Suprapubic skin (tissue), 4 donors: ENCODE measurements around the gene GRIK3. TPM values are rescaled to one million over a fixed set of nuclear protein-coding genes. Genes with fewer than 3 reads are reported as not detected.

Experiments used
- DNase-seq, 2 donors: peaks; one replicate each; pipeline ENCODE4 v3.0.0-alpha.2; 2019; ENCODE audit warnings: low spot score in 2 of 2
- H3K27ac ChIP-seq: fragments of 200-600 bp; sonication (generic); one replicate; pipeline ENCODE4 v1.5.1; 2019
- H3K27me3 ChIP-seq: fragments of 200-600 bp; sonication (generic); one replicate; pipeline ENCODE4 v1.5.1; 2019
- H3K36me3 ChIP-seq: fragments of 200-600 bp; sonication (generic); one replicate; pipeline ENCODE4 v1.5.1; 2019
- H3K4me1 ChIP-seq: fragments of 200-600 bp; sonication (generic); one replicate; pipeline ENCODE4 v1.5.1; 2019
- H3K4me3 ChIP-seq: fragments of 200-600 bp; sonication (generic); one replicate; pipeline ENCODE4 v1.5.1; 2019; ENCODE audit warnings: mild to moderate bottlenecking
- H3K9me3 ChIP-seq: fragments of 200-600 bp; sonication (generic); one replicate; pipeline ENCODE4 v1.5.1; 2019
- EP300 ChIP-seq: sonication (generic); formaldehyde crosslinking; IDR thresholded peaks from one replicate; pipeline ENCODE4 v1.6.1; 2017; ENCODE audit warnings: antibody characterized with exemption
- POLR2A ChIP-seq, 2 donors: fragments of 450-650 bp; IDR thresholded peaks; one replicate each; pipeline ENCODE4 v1.6.1; 2017; ENCODE audit warnings: antibody characterized with exemption in 2 of 2, mild to moderate bottlenecking in 2 of 2, moderate library complexity in 2 of 2
- POLR2AphosphoS5 ChIP-seq, 3 donors: sonication (generic); formaldehyde crosslinking; IDR thresholded peaks; one replicate each; pipeline ENCODE4 v1.6.1; 2017; ENCODE audit warnings: antibody characterized with exemption in 3 of 3
- WGBS: methylation state at CpG from one replicate; pipeline ENCODE4 v1.1.5; 2018; 5-methylcytosine and 5-hydroxymethylcytosine counted together
- total RNA-seq, 4 donors: library from RNA; depleted of rRNA; stranded (reverse); fragments of >200 nt; gene quantifications; one replicate each; pipeline ENCODE4 v1.1.0, GENCODE V29; 2016
- TF ChIP-seq, protein P1 (sequence below), 2 donors: fragments of 200-600 bp in 1 of 2; fragments of 450-650 bp in 1 of 2; sonication (generic) in 1 of 2; IDR thresholded peaks; one replicate each; pipeline ENCODE4 v1.5.1; 2016 to 2019; ENCODE audit warnings: antibody characterized with exemption in 2 of 2, mild to moderate bottlenecking in 1 of 2, moderate library complexity in 1 of 2

GRIK3 gene
- total RNA-seq, 4 donors from 2014 or later = 0.18 to 0.64 (median 0.37) TPM

DNA sequence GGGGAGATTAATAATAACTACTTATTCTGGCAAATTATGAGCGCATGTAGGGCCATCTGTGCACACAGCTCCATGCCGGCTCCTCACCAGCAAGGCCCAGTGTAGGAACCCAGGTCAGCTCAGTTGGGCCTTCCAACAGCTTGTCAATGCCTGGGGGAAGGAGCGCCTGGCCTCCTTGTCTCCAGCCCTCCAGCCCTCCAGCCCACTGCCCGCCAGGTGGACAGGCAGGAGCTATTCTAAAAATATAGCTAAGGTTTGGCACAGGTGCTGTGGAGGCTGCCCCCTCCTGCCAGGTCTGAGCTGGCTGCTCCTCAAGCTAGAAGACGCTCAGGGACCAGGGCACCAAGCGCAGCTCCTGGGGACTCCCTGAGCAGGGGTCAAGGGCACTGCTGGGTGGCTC lies 85.7 kb downstream of the GRIK3 start:
- 89% methylated on average over 6 of the region's 6 CpGs for WGBS
- peaks cover 39% of the 10 kb centered on the region for H3K27me3 ChIP-seq
- no peaks in the 10 kb centered on the region for H3K9me3 ChIP-seq

DNA sequence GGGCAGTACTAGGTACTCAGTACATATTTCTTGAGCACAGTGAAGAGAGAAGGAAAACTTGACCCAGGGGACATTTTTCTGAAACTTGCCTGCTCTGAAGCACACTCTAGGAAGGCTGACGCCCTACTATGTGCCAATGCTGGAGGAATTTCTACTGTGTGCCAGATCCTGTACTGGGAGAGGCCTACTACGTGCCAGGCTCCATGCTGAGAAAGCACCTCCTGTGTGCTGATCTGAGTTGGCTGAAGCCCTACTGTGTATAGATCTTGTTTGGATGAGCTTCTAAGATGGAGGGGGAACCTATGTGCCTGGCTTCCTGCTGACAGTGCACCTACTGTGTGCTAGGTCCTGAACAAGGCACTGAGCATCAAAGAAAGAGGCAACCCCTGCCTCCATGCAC lies 86.2 kb downstream of the GRIK3 start:
- DNase-seq = no peak
- Histone ChIP-seq H3K27ac (no peak overlapping the region), H3K4me1 (no peaks in the 10 kb centered on the region), H3K27me3 (peaks cover 38% of the 10 kb centered on the region), H3K9me3 (no peaks in the 10 kb centered on the region), H3K36me3 (no peaks in the 10 kb centered on the region), H3K4me3 (no peak overlapping the region)
- 38% methylated on average over 2 of the region's 2 CpGs for WGBS
- TF ChIP-seq POLR2A (IDR thresholded peaks at IDR 0.05) = no peak
- TF ChIP-seq, protein P1, sequence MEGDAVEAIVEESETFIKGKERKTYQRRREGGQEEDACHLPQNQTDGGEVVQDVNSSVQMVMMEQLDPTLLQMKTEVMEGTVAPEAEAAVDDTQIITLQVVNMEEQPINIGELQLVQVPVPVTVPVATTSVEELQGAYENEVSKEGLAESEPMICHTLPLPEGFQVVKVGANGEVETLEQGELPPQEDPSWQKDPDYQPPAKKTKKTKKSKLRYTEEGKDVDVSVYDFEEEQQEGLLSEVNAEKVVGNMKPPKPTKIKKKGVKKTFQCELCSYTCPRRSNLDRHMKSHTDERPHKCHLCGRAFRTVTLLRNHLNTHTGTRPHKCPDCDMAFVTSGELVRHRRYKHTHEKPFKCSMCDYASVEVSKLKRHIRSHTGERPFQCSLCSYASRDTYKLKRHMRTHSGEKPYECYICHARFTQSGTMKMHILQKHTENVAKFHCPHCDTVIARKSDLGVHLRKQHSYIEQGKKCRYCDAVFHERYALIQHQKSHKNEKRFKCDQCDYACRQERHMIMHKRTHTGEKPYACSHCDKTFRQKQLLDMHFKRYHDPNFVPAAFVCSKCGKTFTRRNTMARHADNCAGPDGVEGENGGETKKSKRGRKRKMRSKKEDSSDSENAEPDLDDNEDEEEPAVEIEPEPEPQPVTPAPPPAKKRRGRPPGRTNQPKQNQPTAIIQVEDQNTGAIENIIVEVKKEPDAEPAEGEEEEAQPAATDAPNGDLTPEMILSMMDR (IDR thresholded peaks at IDR 0.05) = no peak
- TF ChIP-seq POLR2AphosphoS5 (IDR thresholded peaks at IDR 0.05) = no peak
- TF ChIP-seq EP300 = no peak

More for the DNA sequence above, 85.7 kb downstream of the GRIK3 start:
- Histone ChIP-seq H3K4me3 (no peak overlapping the region), H3K27ac (no peak overlapping the region), H3K36me3 (no peaks in the 10 kb centered on the region), H3K4me1 (no peaks in the 10 kb centered on the region)
- DNase-seq = no peak
- TF ChIP-seq POLR2A (IDR thresholded peaks at IDR 0.05) (no peak), EP300 (no peak), POLR2AphosphoS5 (IDR thresholded peaks at IDR 0.05) (no peak)
- TF ChIP-seq, protein P1 (IDR thresholded peaks at IDR 0.05) = no peak

- H3K4me3 ChIP-seq = no peak overlapping the region
- H3K27me3 ChIP-seq = peaks cover 38% of the 10 kb centered on the region
- no peaks in the 10 kb centered on the region for H3K4me1 ChIP-seq
- TF ChIP-seq, protein P1 (IDR thresholded peaks at IDR 0.05) = no peak
- TF ChIP-seq EP300 (no peak), POLR2A (IDR thresholded peaks at IDR 0.05) (no peak), POLR2AphosphoS5 (IDR thresholded peaks at IDR 0.05) (no peak)
- no peaks in the 10 kb centered on the region for H3K9me3 ChIP-seq
- DNase-seq = no peak
- no peaks in the 10 kb centered on the region for H3K36me3 ChIP-seq
- WGBS = 4% methylated on average over 2 of the region's 2 CpGs
- no peak overlapping the region for H3K27ac ChIP-seq
Measured at GRCh38 chr1:36947384-36947783, 86.9 kb downstream of the GRIK3 start.

- no peak for DNase-seq
- Histone ChIP-seq H3K4me3 (no peak overlapping the region), H3K27ac (no peak overlapping the region), H3K4me1 (no peaks in the 10 kb centered on the region), H3K36me3 (no peaks in the 10 kb centered on the region), H3K27me3 (peaks cover 51% of the 10 kb centered on the region), H3K9me3 (no peaks in the 10 kb centered on the region)
- TF ChIP-seq POLR2A (IDR thresholded peaks at IDR 0.05) = no peak
- TF ChIP-seq EP300 = no peak
- TF ChIP-seq, protein P1 (IDR thresholded peaks at IDR 0.05) = no peak
- TF ChIP-seq POLR2AphosphoS5 (IDR thresholded peaks at IDR 0.05) = no peak
- 70% methylated on average over 5 of the region's 7 CpGs for WGBS
Measured at GRCh38 chr1:36944883-36945282, 89.4 kb downstream of the GRIK3 start.

DNA sequence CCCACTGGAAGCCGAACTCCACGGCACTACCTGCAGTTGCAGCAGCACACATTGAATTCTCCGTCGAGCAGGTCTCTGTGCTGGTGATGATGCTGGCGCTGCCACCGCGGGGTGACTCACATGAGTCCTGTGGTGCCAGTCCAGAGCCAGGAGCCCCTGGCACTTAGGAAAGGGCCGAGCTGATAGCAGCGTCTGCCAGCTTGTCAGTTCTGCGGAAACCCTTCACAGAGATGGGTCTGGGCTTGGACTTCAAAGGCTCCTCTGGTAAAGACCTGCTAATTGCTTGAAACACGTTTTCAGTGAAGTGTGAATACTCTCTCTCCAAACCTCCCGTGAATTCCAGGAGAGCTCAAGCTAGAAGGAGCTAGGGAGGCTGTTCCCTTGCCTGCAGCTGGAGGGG lies 92.2 kb downstream of the GRIK3 start:
- no peaks in the 10 kb centered on the region for H3K4me1 ChIP-seq
- H3K27ac ChIP-seq = no peak overlapping the region
- H3K36me3 ChIP-seq = no peaks in the 10 kb centered on the region
- no peaks in the 10 kb centered on the region for H3K9me3 ChIP-seq
- TF ChIP-seq, protein P1 (IDR thresholded peaks at IDR 0.05) = no peak
- TF ChIP-seq POLR2A (IDR thresholded peaks at IDR 0.05) = no peak
- no peak for TF ChIP-seq EP300
- no peak for TF ChIP-seq POLR2AphosphoS5 (IDR thresholded peaks at IDR 0.05)
- DNase-seq = no peak
- H3K4me3 ChIP-seq = no peak overlapping the region
- H3K27me3 ChIP-seq = peaks cover 44% of the 10 kb centered on the region
- no CpG with 5 or more reads among the region's 12 CpGs for WGBS
